Colon (tissue), 2 donors: ENCODE data around the gene DENND5B.
"Not testable (repeated sequence)": the region's sequence is repeated elsewhere in the genome, so short reads cannot be mapped to it uniquely, and the experiment has no call there.

ENCODE experiments used
- FAIRE-seq: peaks from 2 replicates; lab custom pipeline; 2012; peaks lifted over from hg19 to GRCh38; lab: Jason Lieb, UNC
- donor health status: control.
- donor health status: control.

The DENND5B gene

DNA sequence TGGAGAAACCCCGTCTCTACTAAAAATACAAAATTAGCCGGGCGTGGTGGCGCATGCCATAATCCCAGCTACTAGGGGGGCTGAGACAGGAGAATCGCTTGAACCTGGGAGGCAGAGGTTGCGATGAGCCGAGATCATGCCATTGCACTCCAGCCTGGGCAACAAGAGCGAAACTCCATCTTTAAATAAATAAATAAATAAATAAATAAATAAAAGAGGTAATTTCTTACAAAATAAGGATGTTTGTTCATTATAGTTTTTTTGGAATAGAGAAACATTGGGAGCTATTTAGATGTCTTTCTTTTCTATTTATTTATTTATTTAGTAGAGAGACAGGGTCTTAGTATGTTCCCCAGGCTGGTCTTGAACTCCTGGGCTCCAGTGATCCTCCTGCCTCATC is 213.7 kb downstream of the DENND5B start:
- not testable (repeated sequence) for FAIRE-seq

DNA sequence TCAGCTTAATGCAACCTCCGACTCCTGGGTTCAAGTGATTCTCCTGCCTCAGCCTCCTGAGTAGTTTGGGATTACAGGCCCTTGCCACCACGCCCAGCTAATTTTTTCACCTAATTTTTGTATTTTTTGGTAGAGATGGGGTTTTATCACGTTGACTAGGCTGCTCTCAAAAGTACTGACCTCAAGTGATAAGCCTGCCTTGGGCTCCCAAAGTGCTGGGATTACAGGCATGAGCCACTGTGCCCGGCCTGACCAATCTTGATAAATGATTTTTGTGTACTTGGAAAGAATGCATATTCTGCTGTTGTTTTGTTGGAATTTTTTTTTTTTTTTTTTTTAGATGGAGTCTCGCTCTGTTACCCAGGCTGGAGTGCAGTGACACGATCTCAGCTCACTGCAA is 215.5 kb downstream of the DENND5B start:
- FAIRE-seq: not testable (repeated sequence)

DNA sequence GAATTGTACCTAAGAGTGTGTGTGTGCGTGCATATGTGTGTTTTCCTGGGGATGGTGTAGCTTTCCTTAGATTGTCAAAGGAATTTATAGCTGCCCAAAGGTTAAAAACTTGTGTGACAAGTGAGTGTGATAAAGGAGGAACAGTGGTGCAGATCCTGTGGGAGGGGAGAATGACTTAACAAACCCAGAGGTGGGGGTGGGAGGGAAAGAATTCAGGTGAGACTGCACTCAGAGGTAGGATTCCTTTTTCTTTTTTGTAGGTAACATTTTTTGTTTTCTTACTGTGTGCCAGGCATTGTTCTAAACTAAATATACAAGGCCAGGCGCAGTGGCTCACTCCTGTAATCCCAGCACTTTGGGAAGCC is 219.7 kb downstream of the DENND5B start:
- FAIRE-seq: no peak

DNA sequence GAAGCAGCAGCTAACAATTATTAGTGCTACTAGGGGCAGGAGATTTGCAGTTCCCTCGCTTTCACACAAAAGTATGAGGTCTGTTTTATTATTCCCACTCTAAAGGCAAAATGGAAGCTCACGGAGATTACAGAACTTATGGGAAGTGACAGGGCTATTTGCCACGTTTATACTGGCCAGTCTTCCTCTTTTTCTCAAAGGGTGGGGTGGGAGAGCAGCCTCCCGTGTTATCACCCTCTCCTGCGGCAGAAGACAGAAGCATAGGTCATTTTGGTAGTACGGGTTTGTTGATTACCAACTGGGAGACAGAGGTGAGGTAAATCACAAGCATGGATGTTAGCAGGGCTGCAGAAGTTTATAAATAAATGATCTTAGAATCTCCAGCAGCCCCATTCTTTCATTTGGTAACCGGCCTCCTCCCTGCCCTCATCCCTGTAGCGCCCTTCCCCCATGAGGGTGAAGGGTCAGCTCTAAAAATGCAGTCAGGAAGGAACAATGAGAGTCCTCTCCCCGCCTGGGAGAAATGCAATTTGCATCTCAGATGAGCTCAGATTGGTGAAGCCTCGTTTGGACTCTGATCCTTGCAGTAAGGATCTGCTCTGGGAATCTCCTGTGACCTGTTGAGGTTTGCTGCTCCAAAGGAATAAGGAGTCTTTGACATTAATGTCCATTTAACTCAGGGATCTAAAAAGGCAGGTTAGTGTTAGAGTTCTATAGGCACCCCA is 220.2 kb downstream of the DENND5B start:
- FAIRE-seq: no peak

DNA sequence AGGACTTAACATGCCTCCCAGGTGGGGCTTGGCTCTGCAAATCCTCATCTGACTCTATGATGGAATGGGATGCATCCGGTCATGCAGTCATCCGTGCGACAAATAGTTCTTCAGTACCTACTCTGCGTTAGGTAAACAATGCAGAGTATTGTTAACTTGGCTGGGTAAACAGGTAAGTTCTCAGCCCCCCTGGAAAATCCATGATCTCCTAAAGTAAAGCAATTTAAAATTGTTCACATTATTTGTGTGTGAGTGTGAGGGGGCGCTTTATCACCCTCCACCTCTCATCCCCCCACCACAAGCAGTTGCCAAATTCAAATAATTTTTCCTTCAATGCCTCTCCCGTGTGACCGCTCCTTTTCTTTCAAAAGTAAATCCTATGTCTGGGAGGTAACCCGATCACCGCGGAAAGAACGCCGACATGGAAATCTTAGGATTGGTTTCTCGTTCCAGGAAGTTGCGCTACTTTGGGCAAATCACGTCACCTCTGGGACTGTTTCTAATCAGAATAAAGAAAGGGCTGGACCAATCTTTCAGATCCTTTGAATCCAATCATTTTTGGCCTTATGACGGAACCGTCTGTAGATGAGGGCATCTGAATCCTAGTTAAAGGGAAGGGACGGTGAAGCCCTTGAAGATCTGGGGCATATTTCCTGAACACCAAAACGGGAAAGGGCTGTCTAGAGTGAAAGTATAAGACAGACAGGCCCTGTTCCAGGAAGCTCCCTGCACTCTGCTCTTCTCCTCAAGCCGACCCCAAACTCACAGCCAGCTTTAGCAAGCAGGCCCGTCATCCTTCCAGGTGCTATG is 221.0 kb downstream of the DENND5B start:
- FAIRE-seq: no peak

DNA sequence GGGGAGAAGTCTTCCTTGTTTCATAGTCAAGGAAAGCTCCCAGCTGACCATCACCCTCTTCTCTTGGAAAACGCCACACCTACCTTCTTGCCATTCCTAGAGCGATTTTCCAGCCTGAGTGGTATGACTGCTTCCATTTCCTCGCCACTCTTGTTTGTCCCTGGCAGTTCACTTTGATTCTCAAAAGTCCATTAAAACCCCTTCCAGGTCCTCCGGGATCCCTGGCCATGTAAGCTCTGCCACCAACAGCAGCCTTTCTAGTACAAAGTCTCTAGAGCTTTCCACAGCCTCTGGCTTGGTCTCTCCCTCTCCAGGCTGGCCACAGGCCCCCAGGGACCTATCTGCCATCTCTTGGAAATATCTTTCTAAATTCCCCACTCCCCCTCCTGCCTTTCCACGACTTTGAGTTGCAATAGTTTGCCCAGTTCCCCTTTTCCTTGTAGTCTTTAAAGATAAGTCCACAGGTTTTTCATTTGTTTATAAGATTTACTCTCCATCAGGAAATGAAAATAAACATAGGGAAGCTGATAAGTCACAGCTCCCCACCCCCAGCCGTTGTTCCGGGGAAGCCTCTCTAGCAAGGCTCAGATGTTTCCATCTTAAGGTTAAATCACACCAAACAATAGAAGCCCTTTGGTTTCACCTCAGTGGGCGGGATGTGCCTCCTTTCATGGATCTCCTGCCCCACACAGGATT is 222.1 kb downstream of the DENND5B start:
- no peak for FAIRE-seq

DNA sequence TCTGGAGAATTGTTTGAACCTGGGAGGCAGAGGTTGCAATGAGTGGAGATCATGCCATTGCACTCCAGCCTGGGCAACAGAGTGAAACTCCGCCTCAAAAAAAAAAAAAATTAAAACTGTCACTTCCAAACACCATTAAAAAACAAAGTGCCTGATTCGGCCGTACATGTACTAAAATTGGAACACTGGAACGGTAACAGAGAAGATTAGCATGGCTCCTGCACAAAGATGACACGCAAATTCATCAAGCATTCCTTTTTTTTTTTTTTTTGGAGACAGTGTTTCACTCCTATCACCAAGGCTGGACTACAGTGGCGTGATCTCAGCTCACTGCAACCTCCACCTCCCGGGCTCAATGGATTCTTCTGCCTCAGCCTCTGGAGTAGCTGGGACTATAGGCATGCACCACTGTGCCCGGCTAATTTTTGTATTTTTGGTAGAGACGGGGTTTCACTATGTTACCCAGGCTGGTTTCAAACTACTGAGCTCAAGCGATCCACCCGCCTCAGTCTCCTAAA is 224.8 kb downstream of the DENND5B start:
- no peak for FAIRE-seq

DNA sequence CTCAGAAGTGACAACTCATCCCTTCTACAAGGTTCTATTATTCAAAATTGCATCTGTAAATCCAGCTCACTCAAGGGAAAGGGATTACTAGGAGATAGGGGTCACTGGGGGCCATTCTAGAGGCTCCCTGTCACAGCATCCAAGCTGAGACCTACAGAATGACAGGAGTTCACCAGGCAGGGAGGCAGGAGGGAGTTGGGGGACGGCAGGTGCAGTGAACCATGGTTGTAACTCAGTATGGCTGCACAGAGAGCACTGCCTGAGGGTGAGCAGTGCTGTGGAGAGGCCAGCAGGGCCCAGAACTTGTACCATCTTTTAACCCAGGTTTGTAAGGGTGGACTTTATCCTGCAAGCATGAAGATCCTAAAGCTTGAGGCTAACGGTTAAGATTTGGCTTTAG is 227.1 kb downstream of the DENND5B start:
- FAIRE-seq: no peak

DNA sequence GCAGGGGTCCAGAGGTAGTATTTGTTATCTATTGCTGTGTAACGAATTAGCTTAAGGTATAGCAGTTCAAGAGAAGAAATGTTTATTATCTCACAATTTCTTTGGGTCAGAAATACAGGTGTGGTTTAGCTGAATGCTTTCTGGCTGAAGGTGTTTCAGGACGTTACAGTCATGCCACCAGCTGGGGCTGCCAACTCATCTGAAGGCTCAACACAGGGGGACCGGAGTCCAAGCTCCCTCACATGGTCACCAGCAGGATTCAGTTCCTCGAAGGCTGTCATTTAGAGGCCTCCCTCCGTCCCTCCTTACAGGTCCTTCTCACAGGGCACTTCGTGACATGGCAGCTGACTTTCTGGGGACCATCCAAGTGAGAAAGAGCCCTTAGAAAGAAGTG is 227.5 kb downstream of the DENND5B start:
- FAIRE-seq: no peak

DNA sequence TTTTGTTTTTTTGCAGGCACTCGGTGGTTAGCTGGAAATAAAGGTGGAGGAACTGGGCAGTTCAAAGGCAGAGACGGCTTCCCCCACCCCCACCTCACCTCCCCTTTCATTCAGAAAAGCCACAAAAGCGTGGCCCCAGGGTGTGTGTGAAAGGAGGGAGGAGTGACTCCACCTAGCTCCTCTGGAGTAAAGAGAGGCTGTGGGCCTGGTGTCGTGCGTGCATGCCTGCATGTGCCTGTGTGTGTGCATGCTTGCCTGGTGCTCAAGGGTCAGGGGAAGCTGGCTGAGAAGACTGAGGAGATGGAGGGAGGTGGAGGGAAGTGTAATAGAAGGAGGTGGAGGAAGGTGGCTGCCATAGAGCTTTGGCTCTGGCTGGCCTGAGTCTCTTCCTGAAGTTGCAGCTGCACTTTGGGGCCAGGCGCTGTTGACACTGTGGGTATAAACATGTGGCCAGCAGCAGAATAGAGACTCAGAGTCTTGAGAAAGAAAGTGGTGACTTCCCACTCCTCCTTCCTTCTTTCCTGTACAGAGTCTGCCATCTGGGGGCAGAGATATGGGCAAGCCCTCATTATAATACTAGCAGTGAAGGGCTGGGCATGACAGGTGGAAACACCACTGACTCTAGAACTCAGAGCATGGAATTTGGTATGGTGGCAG is 228.0 kb downstream of the DENND5B start:
- FAIRE-seq: no peak

DNA sequence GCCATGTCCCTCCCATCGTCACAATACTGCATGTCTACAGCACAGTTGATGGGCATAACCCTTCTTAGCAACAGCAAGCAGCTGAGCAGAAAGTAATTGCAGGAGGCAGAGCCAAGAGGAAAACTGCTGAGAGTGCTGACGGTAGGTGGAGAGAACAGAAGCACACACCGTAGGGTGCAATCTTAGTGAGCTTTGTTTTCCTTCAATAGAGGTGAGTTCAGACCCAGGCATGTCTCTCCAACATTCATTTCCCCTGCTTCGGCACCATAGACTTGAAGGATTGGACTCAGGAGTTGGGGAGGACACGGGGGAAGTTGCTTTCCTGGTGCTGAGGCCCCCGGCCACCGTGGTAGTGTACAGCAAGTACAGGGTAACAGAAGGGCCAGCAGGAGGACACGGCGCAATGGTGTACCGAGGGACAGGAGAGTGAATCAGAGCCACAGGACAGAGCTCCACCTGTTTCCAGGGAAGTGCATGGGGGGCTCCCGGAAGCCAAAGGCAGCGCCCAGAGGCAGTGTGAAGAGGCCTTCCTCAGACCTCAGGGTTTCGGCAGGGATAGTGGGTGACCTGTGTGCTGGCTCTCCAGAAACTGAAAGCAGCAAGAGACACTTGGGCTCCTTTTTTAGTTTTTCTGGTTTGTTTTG is 228.7 kb downstream of the DENND5B start:
- FAIRE-seq: no peak

DNA sequence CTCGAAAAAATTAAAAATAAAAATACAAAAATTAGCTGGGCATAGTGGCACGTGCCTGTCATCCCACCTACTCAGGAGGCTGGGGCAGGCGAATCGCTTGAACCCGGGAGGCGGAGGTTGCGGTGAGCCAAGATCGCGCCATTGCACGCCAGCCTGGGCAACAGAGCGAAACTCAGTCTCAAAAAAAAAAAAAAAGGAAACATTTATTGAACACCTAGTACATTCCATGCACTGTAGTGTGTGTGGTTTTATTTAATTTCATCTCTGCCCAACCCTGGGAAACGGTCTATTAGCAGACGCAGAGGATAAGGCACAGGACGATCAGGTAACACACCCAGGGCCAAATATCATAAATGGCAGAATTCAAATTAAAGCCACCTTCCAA is 229.2 kb downstream of the DENND5B start:
- no peak for FAIRE-seq

DNA sequence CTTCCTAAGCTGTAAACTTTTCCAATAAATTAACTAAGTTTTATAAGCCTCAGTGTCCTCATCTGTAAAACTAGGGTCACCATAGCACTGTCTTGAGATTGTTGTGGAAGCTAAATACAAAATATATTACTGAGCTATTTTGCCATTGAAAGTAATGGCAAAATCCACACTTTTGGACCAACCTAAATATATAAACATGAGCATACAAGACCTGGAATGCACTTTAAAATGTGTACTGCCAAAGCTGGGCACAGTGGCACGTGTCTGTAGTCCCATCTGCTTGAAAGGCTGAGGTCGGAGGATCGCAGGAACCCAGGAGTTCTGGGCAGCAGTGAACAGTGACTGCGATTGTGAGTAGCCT is 235.2 kb downstream of the DENND5B start:
- no peak for FAIRE-seq

DNA sequence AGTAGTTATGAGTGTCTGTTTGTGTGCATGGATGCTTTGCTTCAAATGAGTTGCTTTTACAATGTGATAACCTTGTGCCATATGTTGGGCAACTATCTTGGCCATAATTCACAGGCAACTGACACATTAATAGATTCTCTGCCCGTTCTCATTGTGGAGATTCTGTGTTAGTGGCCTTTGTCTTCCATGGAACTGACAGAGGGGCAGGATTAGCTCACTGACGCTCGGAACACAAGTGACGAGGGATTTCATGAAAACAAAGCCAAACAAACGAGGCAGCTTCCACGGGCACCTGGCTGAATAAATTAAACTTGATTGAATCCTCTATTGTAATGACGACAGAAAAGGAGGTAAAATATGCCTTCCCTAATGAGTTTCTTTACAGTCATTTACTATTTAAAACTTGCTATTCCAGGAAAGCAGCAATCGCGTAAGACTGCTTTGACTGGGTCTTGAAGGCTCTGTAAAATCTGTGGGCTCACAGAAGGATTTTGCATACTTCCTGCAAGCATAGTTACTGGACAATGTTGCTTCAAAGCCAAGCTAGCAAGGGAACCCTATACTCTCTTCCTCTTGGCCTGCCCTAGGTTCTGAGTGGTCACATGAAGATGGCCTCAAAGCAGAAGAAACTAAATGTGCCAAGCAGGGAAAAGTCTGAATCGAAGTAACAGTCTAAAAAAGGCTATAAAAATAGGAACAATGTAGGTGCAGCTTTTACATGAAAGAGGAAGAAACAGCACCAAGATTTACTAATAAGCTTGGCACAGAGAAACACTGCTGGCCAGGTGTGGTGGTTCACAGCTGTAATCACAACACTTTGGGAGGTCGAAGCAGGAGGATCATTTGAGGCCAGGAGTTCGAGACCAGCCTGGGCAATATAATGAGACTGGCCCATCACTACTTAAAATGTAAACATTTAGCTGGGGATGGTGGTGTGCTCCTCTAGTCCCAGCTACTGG is 236.9 kb downstream of the DENND5B start:
- no peak for FAIRE-seq

DNA sequence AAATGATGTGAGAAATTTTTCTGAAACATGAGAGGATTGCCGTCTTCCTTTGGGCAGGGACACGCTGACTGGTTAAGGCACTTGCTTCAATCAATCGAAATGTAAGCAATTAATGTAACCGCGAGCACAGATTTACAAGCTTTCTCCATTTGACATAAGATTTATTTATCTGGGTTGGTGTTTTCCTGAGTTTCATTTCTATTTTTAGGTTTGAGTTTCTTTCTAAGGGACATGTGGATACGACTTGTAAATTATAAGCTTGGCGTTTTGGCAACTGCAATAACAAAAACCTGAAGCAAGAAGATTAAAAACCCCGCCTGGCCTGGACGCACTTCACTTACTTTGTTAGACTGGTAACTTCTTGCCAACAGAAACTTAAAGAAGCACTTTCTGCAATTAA is 244.7 kb downstream of the DENND5B start:
- no peak for FAIRE-seq

DNA sequence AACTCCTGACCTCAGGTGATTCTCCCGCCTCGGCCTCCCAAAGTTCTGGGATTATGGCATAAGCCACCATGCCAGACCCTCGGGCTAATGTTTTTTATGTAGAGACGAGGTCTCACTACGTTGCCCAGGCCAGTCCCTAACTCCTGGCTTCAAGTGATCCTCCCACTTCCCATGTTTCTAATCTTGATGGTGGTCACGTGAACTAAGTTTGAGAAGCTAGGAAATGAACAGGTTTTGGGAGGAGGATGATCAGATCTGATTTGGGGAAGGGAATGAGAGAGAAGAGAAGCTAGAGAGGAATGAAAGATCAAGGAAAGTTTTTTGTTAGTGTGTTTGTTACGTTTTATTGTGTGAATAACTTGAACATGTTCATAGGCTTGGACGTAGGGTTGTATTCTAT is 247.8 kb downstream of the DENND5B start:
- no peak for FAIRE-seq

DNA sequence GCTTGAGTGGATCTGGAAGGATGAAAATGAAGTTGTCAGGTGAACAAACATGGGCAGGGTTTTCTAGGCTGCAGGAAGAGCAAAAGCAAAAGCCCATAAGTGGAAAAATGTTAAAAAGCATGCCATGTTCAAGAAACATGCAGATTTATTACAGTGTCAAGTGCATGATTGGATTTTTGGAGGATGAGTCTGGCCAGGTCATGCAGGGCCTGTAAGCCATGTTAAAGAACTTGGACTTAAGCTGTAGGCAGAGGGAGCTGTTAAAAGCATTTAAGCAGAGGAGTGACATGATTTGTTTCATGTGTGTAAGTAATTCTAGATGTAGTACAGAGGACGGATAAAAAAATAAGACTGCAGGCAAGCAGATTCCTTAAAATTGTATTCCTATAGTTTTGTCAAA is 248.7 kb downstream of the DENND5B start:
- FAIRE-seq: no peak

DNA sequence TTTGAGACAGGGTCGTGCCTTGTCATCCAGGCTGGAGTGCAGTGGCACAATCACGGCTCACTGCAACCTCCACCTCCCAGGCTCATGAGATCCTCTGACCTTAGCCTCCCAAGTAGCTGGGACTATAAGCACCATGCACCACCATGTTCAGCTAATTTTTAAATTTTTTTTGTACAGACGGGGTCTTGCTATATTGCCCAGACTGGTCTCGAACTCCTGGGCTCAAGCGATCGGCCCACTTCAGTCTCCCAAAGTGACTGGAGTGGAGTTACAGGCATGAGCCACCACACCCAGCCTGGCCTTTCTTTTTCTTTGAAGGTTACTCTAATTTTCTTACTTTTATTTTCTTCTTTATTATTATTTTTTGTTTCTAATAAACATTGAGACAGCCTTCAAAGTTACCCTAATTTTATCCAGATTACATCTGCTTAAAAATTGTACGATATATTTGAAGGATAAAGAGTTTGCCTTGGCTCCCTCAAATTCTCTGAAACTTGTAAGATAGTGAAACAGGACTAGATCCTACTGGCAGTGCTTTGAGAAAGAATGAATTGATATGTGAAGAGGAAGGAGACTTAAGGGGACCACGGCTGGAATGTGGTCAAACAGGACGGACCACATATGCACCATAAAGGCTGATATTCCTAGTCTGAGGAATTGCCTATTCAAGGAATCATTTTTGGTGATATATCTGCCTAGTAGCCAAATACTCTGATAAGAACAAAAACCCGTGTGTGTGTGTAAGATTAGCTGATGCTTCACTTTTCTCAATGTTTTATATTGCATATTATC is 250.9 kb downstream of the DENND5B start:
- no peak for FAIRE-seq

DNA sequence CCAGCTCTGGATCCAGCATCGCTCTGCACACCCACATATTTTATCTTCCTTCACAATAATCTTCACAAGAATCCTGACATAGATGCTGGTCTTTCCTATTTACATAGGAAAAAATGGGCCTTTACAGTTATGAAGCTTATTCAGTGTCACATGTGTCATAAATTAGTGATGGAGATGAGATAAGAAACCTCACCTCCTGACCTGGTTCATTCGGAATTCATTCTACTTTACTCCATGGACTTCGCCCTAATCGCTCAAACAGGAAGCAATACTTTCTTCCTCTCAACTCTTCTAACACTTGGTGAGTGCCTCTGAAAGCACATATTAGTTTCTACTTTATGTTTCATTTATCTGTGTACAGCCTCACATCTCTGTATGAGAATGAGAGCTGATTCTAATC is 253.0 kb downstream of the DENND5B start:
- no peak for FAIRE-seq
